ENCODE results near the gene ADGRE1. TPM values are rescaled to one million over a fixed set of nuclear protein-coding genes. Genes with fewer than 3 reads are reported as not detected.
"Not testable (repeated sequence)": the region's sequence is repeated elsewhere in the genome, so short reads cannot be mapped to it uniquely, and the experiment has no call there.

ADGRE1 gene
- total and polyA plus RNA-seq, 7 experiments from 2014 or later: 4.2 to 31.7 (median 9.1) TPM

GRCh38 chr19:6869151-6869882 is 18.1 kb upstream of the ADGRE1 start:
- peaks cover 0 to 10% (median 0%) of the 10 kb centered on the region in 11 donors for H3K9me3 Mint-ChIP-seq
- not testable (repeated sequence) for H3K4me3 ChIP-seq (ENCODE audit: low read length); H3K27me3 ChIP-seq (ENCODE audit: control insufficient read depth in 2 of 2, insufficient read depth in 2 of 2, low read length in 2 of 2); H3K27ac ChIP-seq (ENCODE audit: low read depth, low read length); H3K9me3 ChIP-seq (ENCODE audit: control insufficient read depth in 2 of 3, low read length in 3 of 3); H3K27me3 Mint-ChIP-seq; H3K36me3 Mint-ChIP-seq; ATAC-seq; H3K4me3 Mint-ChIP-seq; DNase-seq; H3K36me3 ChIP-seq (ENCODE audit: control insufficient read depth in 2 of 3, insufficient read depth in 3 of 3, low read length in 3 of 3)
- peaks cover 0 to 10% of the 10 kb centered on the region in 2 donors for H3K4me1 ChIP-seq (ENCODE audit: control insufficient read depth in 2 of 2, insufficient read depth in 2 of 2, low read length in 2 of 2)
- intact Hi-C loops (cut with micrococcal nuclease): loop anchor here in 1 of 2 donors (10.0 kb wide), 1 partner anchor 55 kb away; no protein-coding TSS in a partner anchor
- POLR2A ChIA-PET: interaction anchor here (8.3 kb wide), 1 partner anchor 22 kb away, joined by 58 read pairs; no protein-coding TSS in a partner anchor
- CTCF ChIA-PET: interaction anchor here (1.0 to 3.5 kb wide), 4 partner anchors 16 to 131 kb away, joined by 3 to 13 read pairs (median 4); partner anchors contain the start of genes GPR108 and TRIP10
- H3K4me1 Mint-ChIP-seq: peaks cover 0 to 43% (median 28%) of the 10 kb centered on the region in 7 donors
- peak overlapping the region in 4 of 9 donors; percentile 41 to 75 (median 69) for H3K27ac Mint-ChIP-seq

- CTCF ChIA-PET: interaction anchor here (1.0 kb wide), 1 partner anchor 17 kb away, joined by 3 read pairs; no protein-coding TSS in a partner anchor
- Histone ChIP-seq H3K36me3 (ENCODE audit: control insufficient read depth in 2 of 3, insufficient read depth in 3 of 3, low read length in 3 of 3) (no peaks in the 10 kb centered on the region), H3K9me3 (ENCODE audit: control insufficient read depth in 2 of 3, low read length in 3 of 3) (no peaks in the 10 kb centered on the region), H3K4me3 (ENCODE audit: low read length) (no peak overlapping the region), H3K27ac (ENCODE audit: low read depth, low read length) (no peak overlapping the region), H3K27me3 (ENCODE audit: control insufficient read depth in 2 of 2, insufficient read depth in 2 of 2, low read length in 2 of 2) (no peaks in the 10 kb centered on the region), H3K4me1 (ENCODE audit: control insufficient read depth in 2 of 2, insufficient read depth in 2 of 2, low read length in 2 of 2) (peaks cover 0 to 13% of the 10 kb centered on the region in 2 donors)
- DNase-seq (no peak), ATAC-seq (no peak)
- peaks cover 0 to 9% (median 0%) of the 10 kb centered on the region in 5 donors for H3K27me3 Mint-ChIP-seq
- peaks cover 0 to 10% (median 0%) of the 10 kb centered on the region in 11 donors for H3K9me3 Mint-ChIP-seq
- POLR2A ChIA-PET: no interaction called here
- H3K4me3 Mint-ChIP-seq: no peak overlapping the region
- peaks cover 0 to 4% (median 0%) of the 10 kb centered on the region in 5 donors for H3K36me3 Mint-ChIP-seq
- intact Hi-C loops (cut with micrococcal nuclease): loop anchor here in 1 of 2 donors (2.0 kb wide), 1 partner anchor 17 kb away; no protein-coding TSS in a partner anchor
- peak overlapping the region in 2 of 9 donors; percentile 6 to 73 for H3K27ac Mint-ChIP-seq
- H3K4me1 Mint-ChIP-seq: peaks cover 6 to 54% (median 28%) of the 10 kb centered on the region in 7 donors
These were observed 13.5 kb upstream of the ADGRE1 start for GRCh38 chr19:6873708-6874431.

DNA sequence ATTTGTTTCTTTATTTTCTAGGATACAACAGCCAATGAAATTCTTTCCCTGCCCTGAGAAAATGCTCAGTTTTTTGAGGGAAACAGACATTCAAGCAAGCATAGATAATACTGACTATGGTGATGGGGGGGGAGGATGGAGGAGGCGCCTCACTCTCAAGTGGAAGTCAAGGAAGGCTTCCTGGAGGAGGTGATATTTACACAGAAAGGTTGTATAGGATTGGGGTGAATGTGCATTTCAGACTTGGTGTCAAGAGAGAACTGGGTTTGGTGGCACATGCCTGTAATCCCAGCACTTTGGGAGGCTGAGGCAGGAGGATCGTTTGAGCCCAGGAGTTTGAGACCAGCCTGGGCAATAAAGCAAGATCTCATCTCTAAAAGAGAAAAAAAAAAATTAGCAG is 12.2 kb upstream of the ADGRE1 start:
- H3K27ac Mint-ChIP-seq: peak overlapping the region in 4 of 9 donors; percentile 12 to 73 (median 40)
- H3K4me3 Mint-ChIP-seq: peak overlapping the region in 1 of 10 donors; percentile 28
- H3K27me3 Mint-ChIP-seq: peaks cover 0 to 10% (median 0%) of the 10 kb centered on the region in 5 donors
- Histone ChIP-seq H3K4me1 (ENCODE audit: control insufficient read depth in 2 of 2, insufficient read depth in 2 of 2, low read length in 2 of 2) (peaks cover 0 to 13% of the 10 kb centered on the region in 2 donors), H3K27me3 (ENCODE audit: control insufficient read depth in 2 of 2, insufficient read depth in 2 of 2, low read length in 2 of 2) (no peaks in the 10 kb centered on the region), H3K36me3 (ENCODE audit: control insufficient read depth in 2 of 3, insufficient read depth in 3 of 3, low read length in 3 of 3) (no peaks in the 10 kb centered on the region), H3K9me3 (ENCODE audit: control insufficient read depth in 2 of 3, low read length in 3 of 3) (no peaks in the 10 kb centered on the region), H3K27ac (ENCODE audit: low read depth, low read length) (no peak overlapping the region), H3K4me3 (ENCODE audit: low read length) (no peak overlapping the region)
- H3K4me1 Mint-ChIP-seq: peaks cover 6 to 45% (median 21%) of the 10 kb centered on the region in 7 donors
- peaks cover 0 to 4% (median 0%) of the 10 kb centered on the region in 5 donors for H3K36me3 Mint-ChIP-seq
- ChIA-PET CTCF (interaction anchor here (1.0 to 1.8 kb wide), 2 partner anchors 10 to 15 kb away, joined by 4 read pairs; no protein-coding TSS in a partner anchor), POLR2A (interaction anchor here (0.5 to 2.7 kb wide), 4 partner anchors 12 to 830 kb away, joined by 3 to 15 read pairs (median 4); partner anchors contain the start of gene ADGRE1)
- ATAC-seq (no peak), DNase-seq (no peak)
- intact Hi-C loops (cut with micrococcal nuclease): loop anchor here in 1 of 2 donors (2.0 kb wide), 1 partner anchor 16 kb away; no protein-coding TSS in a partner anchor
- peaks cover 0 to 14% (median 0%) of the 10 kb centered on the region in 11 donors for H3K9me3 Mint-ChIP-seq

- peaks cover 6 to 44% (median 17%) of the 10 kb centered on the region in 7 donors for H3K4me1 Mint-ChIP-seq
- POLR2A ChIA-PET: interaction anchor here (0.6 to 2.7 kb wide), 6 partner anchors 9 to 372 kb away, joined by 3 to 15 read pairs (median 3); no protein-coding TSS in a partner anchor
- intact Hi-C loops (cut with micrococcal nuclease): no loop called here
These were observed 10.6 kb upstream of the ADGRE1 start for GRCh38 chr19:6876748-6877147.

DNA sequence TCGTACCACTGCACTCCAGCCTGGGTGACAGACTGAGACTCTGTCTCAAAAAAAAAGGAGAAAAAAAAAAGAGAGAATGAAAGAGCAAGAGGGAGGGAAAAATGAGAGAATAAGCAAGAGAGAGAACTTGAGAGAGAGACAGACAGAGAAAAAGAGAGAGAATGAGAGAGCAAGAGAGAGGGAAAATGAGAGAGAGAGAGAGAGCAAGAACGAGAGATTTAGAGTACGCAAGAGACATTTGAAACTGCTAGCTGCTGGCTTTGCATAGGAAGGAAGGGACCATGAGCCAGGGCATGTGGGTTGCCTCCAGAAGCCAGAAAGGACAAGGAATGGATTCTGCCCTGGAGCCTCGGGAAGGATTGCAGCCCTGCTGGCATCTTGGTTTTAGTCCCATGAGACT is 9.6 kb upstream of the ADGRE1 start:
- peak overlapping the region in 3 of 9 donors; percentile 32 to 84 (median 76) for H3K27ac Mint-ChIP-seq
- Histone ChIP-seq H3K9me3 (ENCODE audit: control insufficient read depth in 2 of 3, low read length in 3 of 3) (no peaks in the 10 kb centered on the region), H3K4me1 (ENCODE audit: control insufficient read depth in 2 of 2, insufficient read depth in 2 of 2, low read length in 2 of 2) (peaks cover 0 to 13% of the 10 kb centered on the region in 2 donors), H3K27me3 (ENCODE audit: control insufficient read depth in 2 of 2, insufficient read depth in 2 of 2, low read length in 2 of 2) (no peaks in the 10 kb centered on the region), H3K36me3 (ENCODE audit: control insufficient read depth in 2 of 3, insufficient read depth in 3 of 3, low read length in 3 of 3) (no peaks in the 10 kb centered on the region), H3K4me3 (ENCODE audit: low read length) (no peak overlapping the region), H3K27ac (ENCODE audit: low read depth, low read length) (no peak overlapping the region)
- ATAC-seq (no peak), DNase-seq (no peak)
- peaks cover 6 to 42% (median 17%) of the 10 kb centered on the region in 7 donors for H3K4me1 Mint-ChIP-seq
- ChIA-PET CTCF (no interaction called here), POLR2A (interaction anchor here (1.2 to 2.7 kb wide), 2 partner anchors 10 to 13 kb away, joined by 3 to 15 read pairs; no protein-coding TSS in a partner anchor)
- no peak overlapping the region for H3K4me3 Mint-ChIP-seq
- intact Hi-C loops (cut with micrococcal nuclease): no loop called here
- peaks cover 0 to 8% (median 0%) of the 10 kb centered on the region in 11 donors for H3K9me3 Mint-ChIP-seq
- peaks cover 0 to 12% (median 0%) of the 10 kb centered on the region in 5 donors for H3K27me3 Mint-ChIP-seq
- H3K36me3 Mint-ChIP-seq: no peaks in the 10 kb centered on the region

More at GRCh38 chr19:6876748-6877147, 10.6 kb upstream of the ADGRE1 start:
- Histone ChIP-seq H3K4me1 (ENCODE audit: control insufficient read depth in 2 of 2, insufficient read depth in 2 of 2, low read length in 2 of 2) (peaks cover 0 to 13% of the 10 kb centered on the region in 2 donors), H3K27me3 (ENCODE audit: control insufficient read depth in 2 of 2, insufficient read depth in 2 of 2, low read length in 2 of 2) (no peaks in the 10 kb centered on the region), H3K27ac (ENCODE audit: low read depth, low read length) (no peak overlapping the region), H3K4me3 (ENCODE audit: low read length) (no peak overlapping the region), H3K9me3 (ENCODE audit: control insufficient read depth in 2 of 3, low read length in 3 of 3) (no peaks in the 10 kb centered on the region), H3K36me3 (ENCODE audit: control insufficient read depth in 2 of 3, insufficient read depth in 3 of 3, low read length in 3 of 3) (no peaks in the 10 kb centered on the region)
- ATAC-seq: peak; percentile 27
- CTCF ChIA-PET: interaction anchor here (0.6 to 1.8 kb wide), 4 partner anchors 9 to 245 kb away, joined by 3 to 4 read pairs (median 4); no protein-coding TSS in a partner anchor
- Mint-ChIP-seq H3K9me3 (peaks cover 0 to 12% (median 0%) of the 10 kb centered on the region in 11 donors), H3K4me3 (peak overlapping the region in 1 of 10 donors; percentile 36), H3K27ac (peak overlapping the region in 4 of 9 donors; percentile 19 to 84 (median 58)), H3K36me3 (peaks cover 0 to 4% (median 0%) of the 10 kb centered on the region in 5 donors), H3K27me3 (peaks cover 0 to 12% (median 0%) of the 10 kb centered on the region in 5 donors)
- no peak for DNase-seq
